ENCODE measurements around the gene PPL.

The PPL gene

DNA sequence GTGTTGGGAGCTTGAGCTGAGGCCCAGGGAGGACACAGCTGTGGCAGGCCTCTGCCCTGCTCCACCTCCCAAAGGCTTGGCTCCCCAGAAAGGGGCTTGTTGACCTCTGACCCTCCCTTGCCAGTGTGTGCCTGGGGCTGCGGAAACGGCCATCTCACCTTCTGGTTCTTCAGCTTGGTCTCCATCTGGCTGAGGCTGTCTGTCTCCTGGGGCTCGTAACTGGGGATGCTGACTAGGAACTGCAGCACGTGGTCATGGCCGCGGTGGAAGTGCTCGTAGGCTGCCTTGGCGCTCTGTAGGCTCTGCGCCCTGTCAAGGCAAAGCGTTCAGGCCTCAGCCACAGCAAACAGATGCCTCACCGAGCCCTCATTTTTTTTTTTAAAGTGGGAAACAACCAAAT lies 46.9 kb downstream of the PPL start:
- in situ Hi-C loops (cut with MboI; ENCODE audit: low sequenced_read_pairs): no loop called here
- Histone ChIP-seq H3K9me3 (no peaks in the 10 kb centered on the region), H3K4me3 (no peak overlapping the region), H3K36me3 (replicated peaks) (peaks cover 5% of the 10 kb centered on the region; the same call in 1 of the 2 replicates), H3K4me1 (no peaks in the 10 kb centered on the region), H3K27me3 (ENCODE audit: low read depth) (no peaks in the 10 kb centered on the region)
- no peak for DNase-seq (ENCODE audit: low spot score in 2 of 2)

DNA sequence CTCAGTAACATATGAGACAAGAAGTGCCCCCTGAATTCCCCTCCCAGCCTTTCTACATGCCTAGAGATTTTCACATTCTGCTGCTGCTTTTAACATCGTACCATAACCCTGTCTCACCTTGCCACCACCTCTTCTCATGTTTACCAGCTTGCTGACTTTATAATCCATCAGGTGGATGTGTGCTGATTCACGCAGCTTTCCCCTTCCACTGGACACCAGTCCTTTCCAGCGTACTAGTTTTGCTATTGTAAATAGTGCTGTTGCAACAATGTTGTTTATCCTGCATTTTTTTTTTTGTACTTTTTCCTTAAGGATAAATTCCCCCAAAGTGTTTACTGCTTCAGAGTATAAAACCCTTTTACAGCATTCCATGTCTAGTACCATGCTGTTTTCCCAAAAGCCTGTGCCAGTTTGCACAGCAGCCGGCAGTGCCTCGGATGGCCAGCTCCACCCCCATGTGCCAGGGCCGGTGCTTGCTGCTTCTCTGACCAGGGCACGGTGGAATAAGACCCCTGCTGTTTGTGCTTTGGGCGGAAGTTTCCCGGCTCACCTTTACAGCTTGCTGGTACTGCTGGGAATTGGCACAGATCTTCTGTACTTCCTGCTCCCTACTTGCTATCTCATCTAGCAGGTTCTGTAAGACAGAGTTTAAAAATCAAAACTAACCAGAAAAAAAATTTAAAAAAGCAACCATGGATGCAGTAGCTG lies 48.4 kb downstream of the PPL start:
- no peak for DNase-seq (ENCODE audit: low spot score in 2 of 2)
- Histone ChIP-seq H3K9me3 (no peaks in the 10 kb centered on the region), H3K4me1 (no peaks in the 10 kb centered on the region), H3K4me3 (no peak overlapping the region), H3K36me3 (replicated peaks) (peaks cover 15% of the 10 kb centered on the region), H3K27me3 (ENCODE audit: low read depth) (no peaks in the 10 kb centered on the region)
- in situ Hi-C loops (cut with MboI; ENCODE audit: low sequenced_read_pairs): no loop called here

DNA sequence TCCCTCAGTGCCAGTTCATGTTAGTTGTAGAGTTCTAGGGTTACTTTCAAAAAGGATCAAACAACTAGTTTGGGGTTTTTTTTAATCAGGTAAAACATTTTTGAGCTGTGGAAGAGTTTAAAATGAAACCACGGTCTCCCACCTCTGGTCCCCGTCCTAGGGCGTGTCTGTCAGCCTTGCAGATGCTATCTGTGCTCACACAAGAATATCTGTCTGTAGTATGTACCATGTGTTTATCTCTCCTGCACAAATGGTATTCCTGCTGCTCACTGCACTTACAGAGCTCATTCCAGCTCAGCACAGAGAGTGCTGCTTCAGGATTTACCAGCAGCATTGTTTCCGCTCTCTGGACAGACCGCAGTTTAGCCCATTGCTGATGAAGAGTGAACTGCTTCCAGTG lies 50.8 kb downstream of the PPL start:
- Histone ChIP-seq H3K36me3 (replicated peaks) (peaks cover 37% of the 10 kb centered on the region), H3K4me3 (no peak overlapping the region), H3K9me3 (no peaks in the 10 kb centered on the region), H3K4me1 (no peaks in the 10 kb centered on the region), H3K27me3 (ENCODE audit: low read depth) (no peaks in the 10 kb centered on the region)
- DNase-seq (ENCODE audit: low spot score in 2 of 2): no peak
- in situ Hi-C loops (cut with MboI; ENCODE audit: low sequenced_read_pairs): no loop called here

DNA sequence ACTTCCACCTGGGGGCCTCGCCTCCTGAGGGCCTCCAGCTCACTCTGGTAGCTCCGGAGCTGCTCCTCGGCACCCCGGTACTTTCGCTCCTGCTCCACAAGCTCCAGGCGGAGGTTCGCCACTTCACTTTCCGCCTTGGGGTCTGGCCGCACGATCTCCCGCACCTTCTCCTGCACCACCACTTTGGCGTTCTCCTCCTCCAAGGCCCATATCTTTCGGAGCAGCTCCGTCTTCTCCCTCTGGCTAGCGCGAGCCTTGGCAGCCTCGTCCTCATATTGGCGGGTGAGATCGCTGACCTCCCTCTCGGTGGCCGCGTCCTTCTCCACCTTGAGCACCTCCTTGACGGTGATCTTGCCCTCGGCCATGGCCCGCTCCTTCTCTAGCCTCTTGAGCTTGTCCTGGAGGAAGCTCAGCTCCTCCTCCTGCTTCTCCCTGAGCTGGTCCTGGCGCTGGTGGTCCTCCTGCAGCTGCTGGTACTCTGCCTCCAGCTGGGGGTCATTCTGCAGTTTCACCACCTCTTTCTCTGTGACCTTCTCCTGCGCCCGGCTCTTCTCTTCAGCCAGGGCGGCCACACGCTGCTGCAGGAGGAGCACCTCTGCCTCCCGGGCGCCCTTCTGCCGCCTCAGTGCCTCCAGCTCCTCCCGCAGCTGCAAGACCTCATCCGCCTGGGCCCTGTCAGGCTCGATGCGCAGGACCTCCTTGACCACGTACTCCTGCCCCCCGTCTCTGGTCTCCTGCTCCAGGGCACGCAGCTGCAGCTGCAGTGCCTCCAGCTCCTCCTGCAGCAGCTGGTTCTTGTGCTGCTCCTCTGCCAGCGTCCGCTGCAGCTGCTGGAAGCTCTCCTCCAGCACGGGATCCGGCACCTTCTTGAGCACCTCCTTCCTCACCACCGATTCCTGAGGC lies 51.7 kb downstream of the PPL start:
- no peak for DNase-seq (ENCODE audit: low spot score in 2 of 2)
- no peaks in the 10 kb centered on the region for H3K9me3 ChIP-seq
- H3K27me3 ChIP-seq (ENCODE audit: low read depth): no peaks in the 10 kb centered on the region
- H3K36me3 ChIP-seq (replicated peaks): peaks cover 46% of the 10 kb centered on the region
- no peak overlapping the region for H3K4me3 ChIP-seq
- H3K4me1 ChIP-seq: no peaks in the 10 kb centered on the region
- in situ Hi-C loops (cut with MboI; ENCODE audit: low sequenced_read_pairs): no loop called here

DNA sequence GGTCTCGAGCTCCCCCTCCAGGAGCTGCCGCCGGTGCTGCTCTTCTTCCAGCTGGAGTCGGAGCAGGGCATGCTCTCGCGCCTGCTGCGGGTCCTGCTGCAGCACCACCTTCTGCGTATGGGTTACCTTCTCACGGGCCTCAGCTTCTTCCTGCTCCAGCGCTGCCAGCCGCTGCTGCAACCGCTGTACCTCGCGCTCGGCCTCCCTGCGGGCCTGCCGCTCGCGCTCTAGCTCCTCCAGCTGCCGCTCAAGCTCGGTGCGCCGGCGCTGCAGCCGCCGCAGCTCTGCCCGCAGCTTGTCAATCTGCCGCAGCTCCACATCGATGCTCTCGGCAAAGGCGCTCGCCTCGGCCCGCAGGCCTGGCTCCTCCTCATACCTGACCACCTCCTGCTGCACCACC lies 52.7 kb downstream of the PPL start:
- in situ Hi-C loops (cut with MboI; ENCODE audit: low sequenced_read_pairs): no loop called here
- no peaks in the 10 kb centered on the region for H3K9me3 ChIP-seq
- no peaks in the 10 kb centered on the region for H3K4me1 ChIP-seq
- no peak for DNase-seq (ENCODE audit: low spot score in 2 of 2)
- peaks cover 56% of the 10 kb centered on the region for H3K36me3 ChIP-seq (replicated peaks)
- H3K27me3 ChIP-seq (ENCODE audit: low read depth): no peaks in the 10 kb centered on the region
- no peak overlapping the region for H3K4me3 ChIP-seq

GRCh38 chr16:4883501-4883900 lies 53.4 kb downstream of the PPL start:
- no peaks in the 10 kb centered on the region for H3K27me3 ChIP-seq (ENCODE audit: low read depth)
- no peaks in the 10 kb centered on the region for H3K9me3 ChIP-seq
- no peaks in the 10 kb centered on the region for H3K4me1 ChIP-seq
- DNase-seq (ENCODE audit: low spot score in 2 of 2): no peak
- H3K36me3 ChIP-seq (replicated peaks): peaks cover 58% of the 10 kb centered on the region
- in situ Hi-C loops (cut with MboI; ENCODE audit: low sequenced_read_pairs): no loop called here
- H3K4me3 ChIP-seq: no peak overlapping the region

DNA sequence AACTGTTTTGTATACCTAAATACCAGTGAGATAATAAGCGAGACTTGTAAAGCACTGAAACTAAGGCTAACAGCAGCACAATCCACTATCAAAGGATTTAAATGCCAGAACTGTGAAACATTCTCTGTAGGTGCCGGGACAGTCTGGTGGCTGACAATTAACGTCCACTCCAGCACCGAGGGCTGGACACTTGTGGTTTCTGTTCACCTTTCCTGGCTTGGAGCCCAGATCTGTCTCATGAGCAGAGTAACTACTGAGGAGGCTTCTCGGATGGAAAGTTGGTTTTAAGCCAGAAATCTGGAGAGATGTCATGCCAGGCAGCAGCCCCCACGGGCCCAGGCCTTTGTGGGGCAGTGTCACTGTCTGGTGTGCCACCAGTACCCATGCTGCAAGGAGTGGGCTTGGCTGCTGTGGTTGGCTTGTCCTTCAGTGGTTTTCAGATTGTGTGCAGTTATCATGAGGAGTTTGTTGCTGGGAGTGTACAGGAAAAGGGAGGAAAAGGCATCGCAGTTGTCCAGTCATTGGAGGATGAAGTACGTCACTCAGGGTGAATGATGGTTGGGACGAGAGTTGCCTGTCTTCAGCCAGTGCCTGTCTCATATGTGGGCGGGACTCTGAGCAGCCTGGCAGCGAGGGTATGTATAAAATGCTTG lies 54.2 kb downstream of the PPL start:
- no peaks in the 10 kb centered on the region for H3K4me1 ChIP-seq
- H3K36me3 ChIP-seq (replicated peaks): peaks cover 63% of the 10 kb centered on the region

DNA sequence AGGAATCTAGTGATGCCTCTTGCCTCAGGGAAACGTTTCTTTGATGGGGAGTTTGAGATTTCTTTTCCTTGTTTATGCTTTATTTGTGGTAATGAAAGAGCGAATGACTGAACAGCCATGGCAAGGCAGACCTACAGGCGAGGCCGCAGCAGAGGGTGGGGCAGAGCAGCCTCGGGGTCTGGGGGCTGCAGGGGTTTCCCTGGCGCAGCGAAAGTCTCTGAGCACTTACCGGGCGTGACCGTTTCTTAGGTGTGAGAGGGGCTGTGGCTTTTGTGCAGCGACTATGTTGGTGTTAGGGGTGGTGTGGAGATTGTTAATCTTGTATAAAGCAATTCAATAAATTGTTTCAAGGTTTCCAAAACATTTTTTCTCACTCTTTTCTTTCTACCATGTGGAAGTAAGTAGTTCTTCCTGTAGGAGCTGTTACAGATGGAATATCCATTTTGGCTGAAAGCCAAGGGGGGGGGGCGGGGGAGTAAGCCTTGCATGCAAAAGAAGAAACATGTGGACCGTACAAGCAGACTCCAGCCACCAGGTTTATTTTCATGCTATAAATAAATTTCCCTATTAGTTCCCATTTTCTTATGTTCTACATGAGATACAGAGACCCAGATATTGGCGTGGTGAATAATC lies 54.8 kb downstream of the PPL start:
- in situ Hi-C loops (cut with MboI; ENCODE audit: low sequenced_read_pairs): no loop called here
- H3K4me1 ChIP-seq: no peaks in the 10 kb centered on the region
- peaks cover 66% of the 10 kb centered on the region for H3K36me3 ChIP-seq (replicated peaks)
- no peaks in the 10 kb centered on the region for H3K9me3 ChIP-seq
- H3K27me3 ChIP-seq (ENCODE audit: low read depth): no peaks in the 10 kb centered on the region
- no peak for DNase-seq (ENCODE audit: low spot score in 2 of 2)
- no peak overlapping the region for H3K4me3 ChIP-seq

More for the DNA sequence above, 54.2 kb downstream of the PPL start:
- Histone ChIP-seq H3K4me3 (no peak overlapping the region), H3K27me3 (ENCODE audit: low read depth) (no peaks in the 10 kb centered on the region), H3K9me3 (no peaks in the 10 kb centered on the region)
- no peak for DNase-seq (ENCODE audit: low spot score in 2 of 2)
- in situ Hi-C loops (cut with MboI; ENCODE audit: low sequenced_read_pairs): no loop called here

DNA sequence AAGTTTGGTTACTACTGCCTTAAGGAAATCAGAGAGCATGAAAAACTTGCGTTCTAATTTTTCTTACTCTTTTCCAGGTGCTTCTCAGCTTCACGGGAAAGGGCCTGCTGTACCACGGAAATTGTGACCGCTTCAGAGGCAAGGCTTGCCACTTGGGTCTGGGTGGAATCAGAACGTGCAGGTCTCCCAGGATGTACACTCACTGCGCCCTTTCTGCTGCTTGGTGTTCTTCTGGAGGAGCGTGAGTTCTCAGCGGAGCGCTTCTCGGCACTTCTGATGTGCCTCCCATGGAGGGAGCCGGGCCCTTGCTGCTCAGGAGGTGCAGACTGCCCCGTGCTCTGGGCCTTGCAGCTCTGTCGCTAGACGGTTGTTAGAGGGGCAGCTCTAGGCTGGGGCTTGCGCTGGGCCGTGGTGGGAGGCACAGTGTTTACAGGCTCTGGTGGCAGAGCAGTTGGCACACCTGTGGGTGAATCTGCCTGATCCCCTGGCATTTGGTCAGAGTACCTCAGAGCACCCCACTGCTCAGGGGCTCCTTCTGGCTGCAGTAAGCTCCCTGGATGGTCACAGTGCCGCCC lies 56.9 kb downstream of the PPL start:
- H3K36me3 ChIP-seq (replicated peaks): peaks cover 78% of the 10 kb centered on the region
- H3K9me3 ChIP-seq: no peaks in the 10 kb centered on the region
- H3K4me3 ChIP-seq: no peak overlapping the region
- no peak for DNase-seq (ENCODE audit: low spot score in 2 of 2)
- H3K4me1 ChIP-seq: no peaks in the 10 kb centered on the region
- no peaks in the 10 kb centered on the region for H3K27me3 ChIP-seq (ENCODE audit: low read depth)
- in situ Hi-C loops (cut with MboI; ENCODE audit: low sequenced_read_pairs): no loop called here

GRCh38 chr16:4879049-4879448 lies 57.9 kb downstream of the PPL start:
- no peaks in the 10 kb centered on the region for H3K27me3 ChIP-seq (ENCODE audit: low read depth)
- no peak for DNase-seq (ENCODE audit: low spot score in 2 of 2)
- H3K36me3 ChIP-seq (replicated peaks): peaks cover 81% of the 10 kb centered on the region
- no peaks in the 10 kb centered on the region for H3K4me1 ChIP-seq
- no peak overlapping the region for H3K4me3 ChIP-seq
- H3K9me3 ChIP-seq: no peaks in the 10 kb centered on the region
- in situ Hi-C loops (cut with MboI; ENCODE audit: low sequenced_read_pairs): no loop called here

- H3K9me3 ChIP-seq: no peaks in the 10 kb centered on the region
- no peak overlapping the region for H3K4me3 ChIP-seq
- no peak for DNase-seq (ENCODE audit: low spot score in 2 of 2)
- no peaks in the 10 kb centered on the region for H3K27me3 ChIP-seq (ENCODE audit: low read depth)
- peaks cover 80% of the 10 kb centered on the region for H3K36me3 ChIP-seq (replicated peaks)
- in situ Hi-C loops (cut with MboI; ENCODE audit: low sequenced_read_pairs): no loop called here
- H3K4me1 ChIP-seq: no peaks in the 10 kb centered on the region
Measured at GRCh38 chr16:4877380-4877685, 59.6 kb downstream of the PPL start.

- peaks cover 80% of the 10 kb centered on the region for H3K36me3 ChIP-seq (replicated peaks)
- H3K27me3 ChIP-seq (ENCODE audit: low read depth): no peaks in the 10 kb centered on the region
- no peak overlapping the region for H3K4me3 ChIP-seq
- in situ Hi-C loops (cut with MboI; ENCODE audit: low sequenced_read_pairs): no loop called here
- no peaks in the 10 kb centered on the region for H3K4me1 ChIP-seq
- H3K9me3 ChIP-seq: no peaks in the 10 kb centered on the region
- no peak for DNase-seq (ENCODE audit: low spot score in 2 of 2)
Measured at GRCh38 chr16:4876646-4877379, 60.1 kb downstream of the PPL start.

GRCh38 chr16:4874666-4875065 lies 62.3 kb downstream of the PPL start:
- in situ Hi-C loops (cut with MboI; ENCODE audit: low sequenced_read_pairs): no loop called here
- no peaks in the 10 kb centered on the region for H3K9me3 ChIP-seq
- peaks cover 76% of the 10 kb centered on the region for H3K36me3 ChIP-seq (replicated peaks)
- no peak for DNase-seq (ENCODE audit: low spot score in 2 of 2)
- H3K4me1 ChIP-seq: no peaks in the 10 kb centered on the region
- no peak overlapping the region for H3K4me3 ChIP-seq
- no peaks in the 10 kb centered on the region for H3K27me3 ChIP-seq (ENCODE audit: low read depth)

Data from HAP-1 (cell line).